WI38 (cell line): ENCODE data around the gene BTBD10.
"Not testable (repeated sequence)": the region's sequence is repeated elsewhere in the genome, so short reads cannot be mapped to it uniquely, and the experiment has no call there.

Source experiments
- H3K4me3 ChIP-seq: 2 replicates; pipeline ENCODE4 v1.5.1; 2011; ENCODE audit warnings: low read depth, mild to moderate bottlenecking, control low read depth, low read length
- TF ChIP-seq, protein P1 (sequence below): IDR thresholded peaks from 2 replicates; pipeline ENCODE4 v1.5.1; 2012; ENCODE audit warnings: low read depth, mild to moderate bottlenecking, control low read depth, low read length

Gene BTBD10

GRCh38 chr11:13440100-13440855, 22.7 kb downstream of the BTBD10 start:
- peak overlapping the region; percentile 38 for H3K4me3 ChIP-seq

GRCh38 chr11:13438291-13438690, 24.7 kb downstream of the BTBD10 start:
- TF ChIP-seq, protein P1, sequence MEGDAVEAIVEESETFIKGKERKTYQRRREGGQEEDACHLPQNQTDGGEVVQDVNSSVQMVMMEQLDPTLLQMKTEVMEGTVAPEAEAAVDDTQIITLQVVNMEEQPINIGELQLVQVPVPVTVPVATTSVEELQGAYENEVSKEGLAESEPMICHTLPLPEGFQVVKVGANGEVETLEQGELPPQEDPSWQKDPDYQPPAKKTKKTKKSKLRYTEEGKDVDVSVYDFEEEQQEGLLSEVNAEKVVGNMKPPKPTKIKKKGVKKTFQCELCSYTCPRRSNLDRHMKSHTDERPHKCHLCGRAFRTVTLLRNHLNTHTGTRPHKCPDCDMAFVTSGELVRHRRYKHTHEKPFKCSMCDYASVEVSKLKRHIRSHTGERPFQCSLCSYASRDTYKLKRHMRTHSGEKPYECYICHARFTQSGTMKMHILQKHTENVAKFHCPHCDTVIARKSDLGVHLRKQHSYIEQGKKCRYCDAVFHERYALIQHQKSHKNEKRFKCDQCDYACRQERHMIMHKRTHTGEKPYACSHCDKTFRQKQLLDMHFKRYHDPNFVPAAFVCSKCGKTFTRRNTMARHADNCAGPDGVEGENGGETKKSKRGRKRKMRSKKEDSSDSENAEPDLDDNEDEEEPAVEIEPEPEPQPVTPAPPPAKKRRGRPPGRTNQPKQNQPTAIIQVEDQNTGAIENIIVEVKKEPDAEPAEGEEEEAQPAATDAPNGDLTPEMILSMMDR, result no peak
- H3K4me3 ChIP-seq, result no peak overlapping the region

More at GRCh38 chr11:13440100-13440855, 22.7 kb downstream of the BTBD10 start:
- TF ChIP-seq, protein P1, result no peak

GRCh38 chr11:13436836-13437235, 26.2 kb downstream of the BTBD10 start:
- H3K4me3 ChIP-seq, result not testable (repeated sequence)

GRCh38 chr11:13434247-13435205, 28.5 kb downstream of the BTBD10 start:
- no peak overlapping the region for H3K4me3 ChIP-seq
- TF ChIP-seq, protein P1, result no peak

- TF ChIP-seq, protein P1, result no peak
These were observed 29.6 kb downstream of the BTBD10 start for GRCh38 chr11:13433437-13433836.

GRCh38 chr11:13429836-13430235, 33.2 kb downstream of the BTBD10 start:
- TF ChIP-seq, protein P1, result no peak
- H3K4me3 ChIP-seq, result no peak overlapping the region

More at GRCh38 chr11:13433437-13433836, 29.6 kb downstream of the BTBD10 start:
- H3K4me3 ChIP-seq, result no peak overlapping the region

GRCh38 chr11:13429288-13429687, 33.7 kb downstream of the BTBD10 start:
- TF ChIP-seq, protein P1, result no peak
- no peak overlapping the region for H3K4me3 ChIP-seq
